Urinary bladder (tissue), 4 donors: ENCODE results near the gene OAS3. TPM values are rescaled to one million over a fixed set of nuclear protein-coding genes. Genes with fewer than 3 reads are reported as not detected.
"Not testable (repeated sequence)": the region's sequence is repeated elsewhere in the genome, so short reads cannot be mapped to it uniquely, and the experiment has no call there.

Experiments used
- DNase-seq: peaks from one replicate; pipeline ENCODE4 v3.0.0-alpha.2; 2015; ENCODE audit errors: extremely low spot score
- H3K27ac ChIP-seq: one replicate; pipeline ENCODE4 v1.5.1; 2013; ENCODE audit warnings: low read depth, mild to moderate bottlenecking, moderate library complexity
- H3K36me3 ChIP-seq: one replicate; pipeline ENCODE4 v1.6.1; 2013; ENCODE audit warnings: mild to moderate bottlenecking, moderate library complexity; ENCODE audit not compliant: insufficient read depth
- H3K4me1 ChIP-seq: one replicate; pipeline ENCODE4 v1.6.1; 2013; ENCODE audit warnings: mild to moderate bottlenecking, moderate library complexity; ENCODE audit not compliant: insufficient read depth
- H3K4me3 ChIP-seq: one replicate; pipeline ENCODE4 v1.5.1; 2013; ENCODE audit warnings: low read depth, low read length
- WGBS: extraction: QIAGEN DNeasy Blood & Tissue Kit; methylation state at CpG from one replicate; pipeline ENCODE4 v1.1.7; 2013; 5-methylcytosine and 5-hydroxymethylcytosine counted together
- polyA plus RNA-seq: library from polyadenylated mRNA; stranded (reverse); fragments of 200-250 nt; gene quantifications from one replicate; pipeline ENCODE4 v1.2.3, GENCODE V29; 2013
- total RNA-seq: library from RNA; depleted of rRNA; stranded (reverse); fragments of >200 nt; gene quantifications from one replicate; pipeline ENCODE4 v1.2.3, GENCODE V29; 2014
- donor health status: healthy with polysubstance abuse.
- donor health status: healthy.

The OAS3 gene
- total and polyA plus RNA-seq, 2 donors: 9.6 to 11.3 TPM

GRCh38 chr12:112950701-112951100, 12.4 kb downstream of the OAS3 start:
- Histone ChIP-seq H3K4me3 (no peak overlapping the region), H3K36me3 (no peaks in the 10 kb centered on the region), H3K27ac (no peak overlapping the region), H3K4me1 (no peaks in the 10 kb centered on the region)
- WGBS: 89% methylated on average over 11 of the region's 11 CpGs
- DNase-seq: no peak

GRCh38 chr12:112957125-112957524, 18.9 kb downstream of the OAS3 start:
- not testable (repeated sequence) for H3K27ac ChIP-seq, H3K4me1 ChIP-seq, H3K4me3 ChIP-seq, DNase-seq, H3K36me3 ChIP-seq
- WGBS: 88% methylated on average over 4 of the region's 4 CpGs

GRCh38 chr12:112961074-112961473, 22.8 kb downstream of the OAS3 start:
- no peak overlapping the region for H3K4me3 ChIP-seq
- WGBS: 83% methylated on average over 7 of the region's 7 CpGs
- DNase-seq: no peak
- H3K36me3 ChIP-seq: no peaks in the 10 kb centered on the region
- H3K4me1 ChIP-seq: no peaks in the 10 kb centered on the region
- no peak overlapping the region for H3K27ac ChIP-seq

GRCh38 chr12:112961536-112961935, 23.3 kb downstream of the OAS3 start:
- WGBS: 86% methylated on average over 4 of the region's 4 CpGs
- Histone ChIP-seq H3K4me1 (no peaks in the 10 kb centered on the region), H3K27ac (no peak overlapping the region), H3K36me3 (no peaks in the 10 kb centered on the region), H3K4me3 (no peak overlapping the region)
- DNase-seq: no peak

GRCh38 chr12:112962561-112962960, 24.3 kb downstream of the OAS3 start:
- 95% methylated on average over 7 of the region's 7 CpGs for WGBS

GRCh38 chr12:112963227-112963861, 25.1 kb downstream of the OAS3 start:
- WGBS: 91% methylated on average over 14 of the region's 14 CpGs
- H3K4me1 ChIP-seq: no peaks in the 10 kb centered on the region
- no peak for DNase-seq
- H3K27ac ChIP-seq: no peak overlapping the region
- H3K36me3 ChIP-seq: no peaks in the 10 kb centered on the region
- no peak overlapping the region for H3K4me3 ChIP-seq

More at GRCh38 chr12:112962561-112962960, 24.3 kb downstream of the OAS3 start:
- no peak overlapping the region for H3K27ac ChIP-seq
- no peak overlapping the region for H3K4me3 ChIP-seq
- DNase-seq: no peak
- H3K36me3 ChIP-seq: no peaks in the 10 kb centered on the region
- no peaks in the 10 kb centered on the region for H3K4me1 ChIP-seq

GRCh38 chr12:112964067-112964670, 25.9 kb downstream of the OAS3 start:
- WGBS: 95% methylated on average over 6 of the region's 6 CpGs
- Histone ChIP-seq H3K4me3 (no peak overlapping the region), H3K27ac (no peak overlapping the region), H3K36me3 (no peaks in the 10 kb centered on the region), H3K4me1 (no peaks in the 10 kb centered on the region)
- DNase-seq: no peak

GRCh38 chr12:112964915-112965314, 26.6 kb downstream of the OAS3 start:
- no peak overlapping the region for H3K27ac ChIP-seq
- no peak overlapping the region for H3K4me3 ChIP-seq
- no peaks in the 10 kb centered on the region for H3K4me1 ChIP-seq
- WGBS: 88% methylated on average over 4 of the region's 4 CpGs
- no peak for DNase-seq
- H3K36me3 ChIP-seq: no peaks in the 10 kb centered on the region

- H3K36me3 ChIP-seq: no peaks in the 10 kb centered on the region
These were observed 27.4 kb downstream of the OAS3 start for GRCh38 chr12:112965643-112966042.

GRCh38 chr12:112967306-112967705, 29.0 kb downstream of the OAS3 start:
- H3K27ac ChIP-seq: no peak overlapping the region
- H3K36me3 ChIP-seq: no peaks in the 10 kb centered on the region
- no peaks in the 10 kb centered on the region for H3K4me1 ChIP-seq
- WGBS: 91% methylated on average over 9 of the region's 9 CpGs
- DNase-seq: no peak
- no peak overlapping the region for H3K4me3 ChIP-seq

More at GRCh38 chr12:112965643-112966042, 27.4 kb downstream of the OAS3 start:
- no peak for DNase-seq
- Histone ChIP-seq H3K4me3 (no peak overlapping the region), H3K27ac (no peak overlapping the region), H3K4me1 (no peaks in the 10 kb centered on the region)
- WGBS: 89% methylated on average over 15 of the region's 15 CpGs

- DNase-seq: no peak
- 91% methylated on average over 7 of the region's 7 CpGs for WGBS
- Histone ChIP-seq H3K36me3 (no peaks in the 10 kb centered on the region), H3K4me1 (no peaks in the 10 kb centered on the region), H3K27ac (no peak overlapping the region), H3K4me3 (no peak overlapping the region)
These were observed 29.6 kb downstream of the OAS3 start for GRCh38 chr12:112967858-112968257.

GRCh38 chr12:112969547-112970306, 31.5 kb downstream of the OAS3 start:
- Histone ChIP-seq H3K4me3 (no peak overlapping the region), H3K4me1 (no peaks in the 10 kb centered on the region), H3K36me3 (no peaks in the 10 kb centered on the region), H3K27ac (no peak overlapping the region)
- no peak for DNase-seq
- WGBS: 94% methylated on average over 8 of the region's 8 CpGs

- WGBS: 77% methylated on average over 2 of the region's 2 CpGs
- no peaks in the 10 kb centered on the region for H3K4me1 ChIP-seq
- no peak overlapping the region for H3K4me3 ChIP-seq
- no peak for DNase-seq
- no peak overlapping the region for H3K27ac ChIP-seq
- H3K36me3 ChIP-seq: no peaks in the 10 kb centered on the region
These were observed 32.1 kb downstream of the OAS3 start for GRCh38 chr12:112970391-112970790.

GRCh38 chr12:112971248-112971647, 33.0 kb downstream of the OAS3 start:
- no peak for DNase-seq
- Histone ChIP-seq H3K4me3 (no peak overlapping the region), H3K4me1 (no peaks in the 10 kb centered on the region), H3K27ac (no peak overlapping the region), H3K36me3 (no peaks in the 10 kb centered on the region)
- WGBS: 53% methylated on average over 5 of the region's 5 CpGs
